M059J (cell line): ENCODE data around the gene KMT2B. TPM values are rescaled to one million over a fixed set of nuclear protein-coding genes. Genes with fewer than 3 reads are reported as not detected.
"Not testable (repeated sequence)": the region's sequence is repeated elsewhere in the genome, so short reads cannot be mapped to it uniquely, and the experiment has no call there.

Experiments used
- DNase-seq: peaks from one replicate; pipeline ENCODE4 v3.0.0-alpha.2; 2012; ENCODE audit warnings: low read depth
- total RNA-seq: library from RNA; depleted of rRNA; stranded (reverse); fragments of >200 nt; shearing (Covaris generic); gene quantifications from 2 replicates; pipeline ENCODE4 v1.2.3, GENCODE V29; 2014

KMT2B gene
- total RNA-seq, 1 experiment from 2014 or later, result 8.8 TPM

- no peak for DNase-seq
These were observed 6.7 kb upstream of the KMT2B start for GRCh38 chr19:35710784-35711723.

GRCh38 chr19:35712567-35713505, 5.0 kb upstream of the KMT2B start:
- no peak for DNase-seq

- no peak for DNase-seq
These were observed 4.3 kb upstream of the KMT2B start for GRCh38 chr19:35713506-35713850.

GRCh38 chr19:35713904-35714495, 3.8 kb upstream of the KMT2B start:
- DNase-seq, result no peak

GRCh38 chr19:35714601-35715354, 3.0 kb upstream of the KMT2B start:
- no peak for DNase-seq

GRCh38 chr19:35715355-35715809, 2.4 kb upstream of the KMT2B start:
- no peak for DNase-seq

GRCh38 chr19:35715981-35716800, 1.6 kb upstream of the KMT2B start:
- no peak for DNase-seq

- peak; percentile 94 for DNase-seq
These were observed 770 bp upstream of the KMT2B start for GRCh38 chr19:35716801-35717664.

GRCh38 chr19:35718345-35719041, 690 bp downstream of the KMT2B start:
- DNase-seq, result peak; percentile 30

GRCh38 chr19:35719402-35720162, 1.8 kb downstream of the KMT2B start:
- DNase-seq, result no peak

- no peak for DNase-seq
These were observed 2.3 kb downstream of the KMT2B start for GRCh38 chr19:35720163-35720524.

GRCh38 chr19:35720648-35721047, 2.8 kb downstream of the KMT2B start:
- DNase-seq, result no peak

- DNase-seq, result no peak
These were observed 3.6 kb downstream of the KMT2B start for GRCh38 chr19:35721374-35721773.

- DNase-seq, result no peak
These were observed 4.7 kb downstream of the KMT2B start for GRCh38 chr19:35722461-35722860.

GRCh38 chr19:35722897-35723296, 5.1 kb downstream of the KMT2B start:
- no peak for DNase-seq

- no peak for DNase-seq
These were observed 5.9 kb downstream of the KMT2B start for GRCh38 chr19:35723671-35724070.

GRCh38 chr19:35724132-35724531, 6.3 kb downstream of the KMT2B start:
- not testable (repeated sequence) for DNase-seq

- no peak for DNase-seq
These were observed 6.8 kb downstream of the KMT2B start for GRCh38 chr19:35724560-35724959.
